Right cardiac atrium (tissue), 5 donors: ENCODE measurements around the gene TREML2. TPM values are rescaled to one million over a fixed set of nuclear protein-coding genes. Genes with fewer than 3 reads are reported as not detected.

Experiments used
- polyA plus RNA-seq: library from polyadenylated mRNA; stranded (reverse); fragments of 200-250 nt; gene quantifications from one replicate; pipeline ENCODE4 v1.2.3, GENCODE V29; 2013
- total RNA-seq, 4 donors: library from RNA; stranded (reverse); fragmentation: NEBNext Ultra II Directional; extraction: Animal tissue kit (Norgen Biotek cat#: 25700); gene quantifications; one replicate each; pipeline ENCODE4 v1.2.1, GENCODE V29; 2021
- donor health status: healthy with polysubstance abuse.
- donor health status: DM: no; HTN: yes; CAD: no.
- donor health status: DM: no; HTN: no; CAD: no.
- donor health status: DM: no; HTN: yes; CAD: no; lungs with severe emphysema.
- donor health status: DM: yes; HTN: yes; CAD: no.

TREML2 gene
- total and polyA plus RNA-seq, 5 donors, result 0.02 to 0.15 TPM; not detected in 3

Other genes with a start within 250 kb of the TREML2 start
- gene UNC5CL, start 161.9 kb downstream of the TREML2 start, total RNA-seq, result under 1 TPM; 0.46 to 0.85 (median 0.75) TPM
- gene UNC5CL, start 161.9 kb downstream of the TREML2 start, polyA plus RNA-seq, result 0.68 TPM
- not detected for gene TSPO2, start 158.7 kb downstream of the TREML2 start, total RNA-seq
- gene TSPO2, start 158.7 kb downstream of the TREML2 start, polyA plus RNA-seq, result not detected
- gene APOBEC2, start 147.9 kb downstream of the TREML2 start, total RNA-seq, result 100 to 1,000 TPM in 2 of 4 donors, 10 to 100 TPM in 2; 80.1 to 118 (median 91.6) TPM
- 137 TPM for gene APOBEC2, start 147.9 kb downstream of the TREML2 start, polyA plus RNA-seq
- gene OARD1, start 128.8 kb downstream of the TREML2 start, total RNA-seq, result 10 to 100 TPM; 15.1 to 23.7 (median 18.6) TPM
- 27.8 TPM for gene OARD1, start 128.8 kb downstream of the TREML2 start, polyA plus RNA-seq
- gene NFYA, start 128.2 kb downstream of the TREML2 start, total RNA-seq, result 10 to 100 TPM; 11.0 to 13.8 (median 11.8) TPM
- 6.1 TPM for gene NFYA, start 128.2 kb downstream of the TREML2 start, polyA plus RNA-seq
- under 1 TPM in 1 of 4 donors, not detected in 3; 0.39 TPM for gene TREML1, start 46.8 kb downstream of the TREML2 start, total RNA-seq
- 0.14 TPM for gene TREML1, start 46.8 kb downstream of the TREML2 start, polyA plus RNA-seq
- gene TREM2, start 38.0 kb downstream of the TREML2 start, total RNA-seq, result 1 to 10 TPM; 2.2 to 4.1 (median 2.4) TPM
- 1.2 TPM for gene TREM2, start 38.0 kb downstream of the TREML2 start, polyA plus RNA-seq
- gene TREML4, start 27.2 kb upstream of the TREML2 start, total RNA-seq, result not detected
- gene TREML4, start 27.2 kb upstream of the TREML2 start, polyA plus RNA-seq, result not detected
- gene TREM1, start 85.5 kb upstream of the TREML2 start, total RNA-seq, result 1 to 10 TPM in 3 of 4 donors, under 1 TPM in 1; 0.46 to 2.3 (median 1.3) TPM
- gene TREM1, start 85.5 kb upstream of the TREML2 start, polyA plus RNA-seq, result 1.1 TPM
- not detected for gene NCR2, start 134.5 kb upstream of the TREML2 start, total RNA-seq
- not detected for gene NCR2, start 134.5 kb upstream of the TREML2 start, polyA plus RNA-seq